ENCODE results near the gene CLDND1.

Gene CLDND1

GRCh38 chr3:98514948-98515347 is 7.8 kb downstream of the CLDND1 start:
- no peak for DNase-seq (ENCODE audit: low read depth)

- no peak for DNase-seq (ENCODE audit: low read depth)
Observed at GRCh38 chr3:98513736-98514135, 9.0 kb downstream of the CLDND1 start.

DNA sequence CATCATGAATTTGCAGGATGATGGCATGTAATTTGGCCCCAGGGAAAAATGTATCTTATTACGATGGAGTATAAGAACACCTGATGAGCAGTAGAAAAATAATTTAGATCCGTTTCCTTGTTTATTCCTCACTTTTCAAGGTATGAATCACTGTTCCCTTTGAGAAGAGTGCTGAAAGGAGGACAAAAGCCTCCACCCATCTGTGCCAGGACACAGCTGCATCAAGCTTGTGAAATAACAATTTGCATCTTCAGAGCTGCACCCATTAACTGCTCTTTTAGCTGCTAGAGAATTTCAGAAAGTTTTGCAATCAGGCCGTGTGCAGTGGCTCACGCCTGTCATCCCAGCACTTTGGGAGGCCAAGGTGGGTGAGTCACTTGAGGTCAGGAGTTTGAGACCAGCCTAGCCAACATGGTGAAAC is 9.6 kb downstream of the CLDND1 start:
- DNase-seq (ENCODE audit: low read depth): no peak

DNA sequence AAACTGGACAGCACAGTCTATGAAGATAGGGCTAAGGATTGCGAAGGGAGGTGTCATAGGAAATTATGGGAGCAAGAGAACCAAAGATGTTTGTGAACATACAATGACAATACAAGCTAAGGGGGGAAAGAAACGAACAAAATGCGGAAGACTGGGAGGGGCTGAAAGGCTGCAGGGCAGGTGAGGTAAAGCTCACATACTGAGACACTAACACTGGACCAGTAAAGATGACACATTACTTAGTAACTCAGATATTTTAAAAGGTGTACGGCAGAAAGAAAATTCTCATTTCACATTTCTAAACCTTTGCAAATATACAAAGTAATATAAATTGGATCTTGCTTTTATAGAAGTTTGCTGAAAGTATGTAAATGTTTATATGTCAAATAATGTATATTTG is 10.1 kb downstream of the CLDND1 start:
- DNase-seq (ENCODE audit: low read depth): no peak

DNA sequence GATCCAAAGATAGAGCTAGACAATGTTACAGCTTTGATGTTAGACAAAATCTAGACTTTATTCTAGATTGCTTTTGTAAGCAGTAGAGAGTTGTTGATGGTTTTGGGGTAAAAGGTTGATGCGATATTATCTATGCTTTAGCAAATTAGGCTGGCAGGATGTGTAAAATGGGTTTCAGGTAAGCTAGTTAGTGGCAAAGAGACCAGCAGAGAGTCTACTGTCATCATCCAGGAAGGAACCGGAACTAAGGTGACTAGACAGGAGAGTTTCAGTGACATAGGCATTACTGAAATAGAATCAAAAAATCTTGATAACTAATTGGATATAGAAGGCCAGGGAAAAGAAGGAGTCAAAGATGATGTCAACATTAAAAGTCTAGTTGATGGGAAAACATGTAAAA is 14.1 kb downstream of the CLDND1 start:
- no peak for DNase-seq (ENCODE audit: low read depth)

DNA sequence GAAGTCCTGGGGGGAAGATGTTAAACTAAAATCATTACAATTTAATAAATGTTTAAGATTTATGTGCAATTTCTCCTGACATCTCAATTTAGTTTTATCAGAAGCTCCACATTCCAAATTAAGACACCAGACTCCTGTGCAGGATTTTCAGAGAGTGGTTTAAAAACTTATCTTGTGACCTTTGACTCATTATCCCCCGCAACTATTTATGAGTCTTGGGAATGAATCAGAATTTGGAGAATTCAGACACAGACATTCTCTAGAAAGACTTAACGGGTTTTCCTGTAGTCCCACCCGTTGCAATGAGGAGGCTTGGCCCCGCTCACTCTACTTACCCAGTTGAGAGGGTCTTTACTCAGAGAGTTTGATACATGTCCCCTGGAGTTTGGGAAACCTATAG is 18.2 kb downstream of the CLDND1 start:
- DNase-seq (ENCODE audit: low read depth): no peak

DNA sequence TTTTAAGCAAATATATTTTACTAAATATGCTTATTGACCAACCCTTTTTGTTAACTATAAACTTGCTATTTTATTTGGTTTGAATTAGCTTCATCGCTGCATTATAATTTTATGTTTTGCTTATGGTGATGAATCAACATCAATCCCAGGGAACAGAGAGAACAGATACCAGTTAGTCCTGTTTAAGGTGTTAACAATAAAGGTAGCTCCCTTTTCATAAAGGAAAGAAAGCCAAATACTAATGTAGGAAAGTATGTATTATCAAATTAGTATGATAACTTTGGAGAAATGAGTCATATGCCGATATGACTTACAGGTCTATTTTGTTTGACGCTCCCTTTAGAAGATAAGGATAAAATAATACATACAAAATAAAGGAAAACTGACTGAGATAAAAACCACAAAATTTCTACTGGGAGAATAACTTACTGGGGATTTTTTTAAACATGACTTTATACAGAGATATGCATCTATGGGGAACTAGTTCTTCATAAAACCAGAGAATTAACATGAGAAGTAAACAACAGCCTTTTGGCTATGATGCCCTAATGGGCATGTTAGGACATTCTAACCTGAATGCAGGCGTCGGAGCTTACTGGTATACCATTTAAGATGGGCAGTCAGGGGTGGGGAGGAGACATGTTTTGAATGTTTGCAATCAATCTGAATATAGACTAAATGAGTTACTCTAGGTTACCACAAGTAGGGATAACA is 20.7 kb downstream of the CLDND1 start:
- no peak for DNase-seq (ENCODE audit: low read depth)

DNA sequence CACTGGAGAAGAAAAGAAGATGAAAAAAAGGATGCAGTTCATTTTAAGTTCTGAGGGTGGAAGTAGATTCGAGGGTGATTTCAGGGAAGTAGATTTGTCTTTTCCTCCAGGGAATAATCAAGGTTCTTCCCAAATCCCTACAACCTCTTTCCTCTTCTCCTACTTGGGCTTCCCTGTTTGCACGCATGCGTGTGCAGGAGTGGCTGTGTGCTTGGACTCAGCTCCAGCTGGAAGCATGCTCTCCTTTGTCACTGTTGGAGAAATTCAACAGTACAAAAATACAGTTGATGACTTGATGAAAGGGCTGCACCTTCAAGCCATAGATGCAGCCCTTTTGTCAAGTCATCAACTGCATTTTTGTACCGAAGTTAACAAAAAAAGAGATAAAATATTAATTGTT is 21.4 kb downstream of the CLDND1 start:
- DNase-seq (ENCODE audit: low read depth): no peak

DNA sequence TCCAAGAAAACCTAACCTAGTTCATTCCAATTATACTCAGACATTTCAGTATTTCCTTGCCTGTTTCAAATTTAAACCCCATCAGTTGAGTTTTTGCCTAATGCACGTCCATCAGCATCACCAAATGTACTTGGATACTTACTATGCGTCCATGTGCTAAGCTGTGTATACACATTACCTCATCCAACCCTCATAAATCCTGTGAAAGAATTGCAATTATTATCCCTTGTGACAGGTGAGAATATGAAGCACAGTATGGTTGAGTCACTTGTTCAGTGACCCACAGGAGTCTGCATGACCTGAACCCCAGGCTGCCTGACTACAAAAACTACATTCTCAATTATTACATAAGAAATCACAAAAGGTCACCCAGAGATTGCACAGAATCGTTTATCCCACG is 22.7 kb downstream of the CLDND1 start:
- DNase-seq (ENCODE audit: low read depth): no peak

DNA sequence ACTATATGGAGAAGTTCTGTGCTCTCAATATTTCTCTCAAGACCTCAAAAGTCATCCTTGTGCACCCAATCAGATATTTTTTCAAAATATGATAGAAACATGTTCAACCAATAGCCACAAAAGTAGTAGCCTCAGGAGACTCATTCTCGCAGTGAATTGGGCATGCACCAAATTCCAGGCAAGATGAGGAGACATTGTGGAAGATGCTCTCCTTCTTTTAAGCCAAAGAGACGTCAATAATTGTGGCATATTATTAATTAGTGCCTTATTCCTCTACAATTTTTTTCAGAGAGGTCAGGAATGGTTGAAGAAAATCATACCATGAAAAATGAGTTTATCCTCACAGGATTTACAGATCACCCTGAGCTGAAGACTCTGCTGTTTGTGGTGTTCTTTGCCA is 25.3 kb downstream of the CLDND1 start, which contains the start of gene OR5K2:
TSS of gene OR5K2 (plus strand) at position 301 of the 400 bp plus-strand sequence. CDS start at position 301, 0 bp downstream.
- DNase-seq (ENCODE audit: low read depth): no peak

DNA sequence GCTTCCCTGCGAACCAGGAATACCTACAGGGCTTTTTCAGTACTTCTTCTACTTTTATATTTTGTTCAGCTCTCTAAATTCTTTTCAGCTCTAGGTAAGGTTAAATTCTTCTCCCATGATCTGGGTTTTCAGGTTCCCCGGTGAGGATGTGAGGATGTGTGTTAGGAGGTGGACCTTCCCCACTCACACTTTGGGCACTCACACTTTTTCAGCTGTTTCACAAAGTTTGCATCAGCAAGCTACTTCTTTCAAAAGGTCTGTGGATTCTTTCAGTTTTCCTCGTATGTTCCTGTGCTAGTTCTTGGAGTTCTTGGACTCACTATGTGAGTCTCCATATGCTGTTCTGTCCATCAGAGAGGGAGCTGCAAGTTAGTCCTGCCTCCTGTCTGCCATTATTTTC is 39.1 kb downstream of the CLDND1 start:
- DNase-seq (ENCODE audit: low read depth): no peak

DNA sequence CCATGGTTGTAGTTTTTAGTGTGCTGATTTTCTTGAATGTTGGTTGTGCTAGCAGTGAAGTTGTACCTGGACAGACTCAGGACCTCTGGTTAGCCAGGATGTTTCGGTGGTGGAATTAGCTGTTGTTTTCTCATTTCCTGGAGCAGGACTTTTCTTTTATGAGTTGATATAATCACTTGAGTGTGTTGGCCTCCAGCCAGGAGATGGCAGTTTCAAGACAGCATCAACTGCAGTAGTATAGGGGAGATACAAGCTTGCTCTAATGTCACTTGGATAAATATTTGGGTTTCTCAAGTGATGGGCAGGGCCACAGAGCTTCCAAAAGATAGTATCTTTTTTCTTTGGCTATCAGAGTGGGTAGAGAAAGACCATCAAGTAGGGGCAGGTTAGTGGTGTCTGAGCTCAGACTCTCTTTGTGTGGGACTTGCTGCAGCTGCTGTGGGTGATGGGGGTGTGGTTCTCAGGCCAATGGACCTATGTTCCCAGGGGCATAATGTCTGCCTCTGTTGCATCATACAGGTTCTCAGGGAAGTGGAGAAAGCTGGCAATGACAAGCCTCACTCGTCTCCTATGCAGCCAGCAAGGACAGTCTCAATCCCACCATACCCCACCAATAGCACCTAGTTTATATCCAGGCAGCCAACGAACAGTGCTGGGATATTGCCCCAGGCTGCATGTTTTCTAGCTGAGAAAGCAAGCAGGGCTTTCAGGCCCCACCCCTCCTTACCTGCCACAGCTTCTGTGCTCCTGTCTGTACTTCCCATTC is 39.8 kb downstream of the CLDND1 start:
- no peak for DNase-seq (ENCODE audit: low read depth)

All from stimulated activated CD4-positive, alpha-beta T cell treated with anti-CD3 and anti-CD28 coated beads, Interleukin-2, amount 100 ng/mL, for 4 hours (primary cell).